GM18499 (cell line): Measurements from ENCODE around the gene OR6X1.

Source experiments
- ATAC-seq: cut with Tn5 transposase; IDR thresholded peaks from one replicate; pipeline ENCODE4 v1.9.1; 2021; ENCODE audit warnings: moderate number of reproducible peaks; ENCODE audit not compliant: insufficient read depth, unreplicated experiment

OR6X1 gene

GRCh38 chr11:123704341-123704740, 50.0 kb downstream of the OR6X1 start:
- ATAC-seq, result no peak
